K562 (cell line): Measurements from ENCODE around the gene COL8A2. TPM values are rescaled to one million over a fixed set of nuclear protein-coding genes. Genes with fewer than 3 reads are reported as not detected.

ENCODE experiments used
- ATAC-seq: fragments of 200-7000 bp; cut with Tn5 transposase; 3 replicates; pipeline ENCODE4 v1.9.1; 2020; ENCODE audit warnings: moderate library complexity
- BruUV-seq: library from RNA; stranded (reverse); fragments of 400-500 nt; replicated peaks from 2 replicates; lab custom pipeline; 2021; lab: Mats Ljungman, UMichigan
- CTCF ChIA-PET: fragments of 300-600 bp; formaldehyde crosslinking; extraction: SDS; loops from one replicate; lab custom pipeline; 2021; ENCODE audit warnings: low intra/inter-chr PET ratio; lab: Yijun Ruan, JAX
- POLR2A ChIA-PET: fragments of 300-600, 350-650 bp; sonication (Branson Sonifier 250); formaldehyde crosslinking; extraction: SDS; loops from one replicate; lab custom pipeline; 2021; ENCODE audit warnings: antibody characterized with exemption, inconsistent platforms; lab: Yijun Ruan, JAX
- DNase-seq, 4 experiments: peaks; one replicate each; pipeline versions ENCODE4 v3.0.0 to v3.0.0-alpha.2; 2011 to 2018; ENCODE audit warnings: low spot score in 3 of 4, mixed read lengths in 3 of 4; ENCODE audit errors: extremely low read depth in 1 of 4
- FAIRE-seq: peaks from 2 replicates; lab custom pipeline; 2011; peaks lifted over from hg19 to GRCh38; lab: Jason Lieb, UNC
- H2AFZ ChIP-seq: 2 replicates; pipeline ENCODE4 v1.6.0; 2011; ENCODE audit warnings: low read depth, low read length, control low read depth, inconsistent platforms
- H3K27ac ChIP-seq: fragments of 200-600 bp; 3 replicates; pipeline ENCODE4 v1.8.0; 2011; ENCODE audit warnings: low read depth, mild to moderate bottlenecking, control low read depth, inconsistent platforms, low read length, moderate library complexity, mixed read lengths; ENCODE audit errors: extremely low read depth
- H3K27me3 ChIP-seq, 2 experiments: fragments of 300-600 bp in 1 of 2; 2 replicates in 1 of 2; 3 replicates in 1 of 2; pipeline versions ENCODE4 v1.6.0 to v1.8.0; 2011; ENCODE audit warnings: inconsistent platforms in 2 of 2, low read length in 2 of 2, mild to moderate bottlenecking in 1 of 2, mixed read lengths in 1 of 2, moderate library complexity in 1 of 2; ENCODE audit not compliant: control insufficient read depth in 2 of 2, insufficient read depth in 2 of 2
- H3K36me3 ChIP-seq: fragments of 300-600 bp; 3 replicates; pipeline ENCODE4 v1.8.0; 2011; ENCODE audit warnings: mild to moderate bottlenecking, low read length, inconsistent platforms; ENCODE audit not compliant: control insufficient read depth, insufficient read depth
- H3K4me1 ChIP-seq, 2 experiments: fragments of 200-600 bp in 1 of 2; replicated peaks in 1 of 2; 2 replicates in 1 of 2; 3 replicates in 1 of 2; pipeline versions ENCODE4 v1.5.1 to v1.8.0; 2011; ENCODE audit warnings: inconsistent platforms in 2 of 2, low read length in 2 of 2, mild to moderate bottlenecking in 1 of 2, mixed read lengths in 1 of 2, moderate library complexity in 1 of 2; ENCODE audit not compliant: control insufficient read depth in 2 of 2, insufficient read depth in 2 of 2
- H3K4me2 ChIP-seq: 2 replicates; pipeline ENCODE4 v1.6.1; 2011; ENCODE audit warnings: low read length, control low read depth, inconsistent platforms, mixed read lengths; ENCODE audit not compliant: insufficient read depth
- H3K4me3 ChIP-seq: fragments of 200-600 bp; sonication (generic), shearing (Covaris generic); 2 replicates; pipeline ENCODE4 v1.5.1; 2016; ENCODE audit warnings: control low read depth, inconsistent platforms
- H3K79me2 ChIP-seq: fragments of 200-600 bp; 3 replicates; pipeline ENCODE4 v1.8.0; 2011; ENCODE audit warnings: low read length, inconsistent platforms; ENCODE audit not compliant: control insufficient read depth, insufficient read depth
- H3K9ac ChIP-seq, 2 experiments: 2 replicates each; pipeline versions ENCODE4 v1.6.0 to v1.6.1; 2011; ENCODE audit warnings: low read depth in 2 of 2, low read length in 2 of 2, control low read depth in 1 of 2, inconsistent platforms in 1 of 2, mild to moderate bottlenecking in 1 of 2, mixed read lengths in 1 of 2; ENCODE audit not compliant: insufficient read depth in 1 of 2
- H3K9me1 ChIP-seq: one replicate; pipeline ENCODE4 v1.6.0; 2011; ENCODE audit warnings: inconsistent platforms, mild to moderate bottlenecking, low read length, moderate library complexity; ENCODE audit not compliant: control insufficient read depth, insufficient read depth
- H3K9me3 ChIP-seq: replicated peaks from 2 replicates; pipeline ENCODE4 v1.5.1; 2011; ENCODE audit warnings: low read depth, low read length, inconsistent platforms; ENCODE audit not compliant: control insufficient read depth, insufficient read depth
- H4K20me1 ChIP-seq: replicated peaks from 2 replicates; pipeline ENCODE4 v1.6.1; 2011; ENCODE audit warnings: low read length, inconsistent platforms, mixed read lengths; ENCODE audit not compliant: control insufficient read depth, insufficient read depth
- GTF2F1 ChIP-seq: IDR thresholded peaks from 2 replicates; pipeline ENCODE4 v1.6.1; 2011; ENCODE audit warnings: low read depth, low read length, improper control_type of control experiment
- HDAC1 ChIP-seq, 2 experiments: fragments of 450-650 bp; IDR thresholded peaks; 2 replicates each; pipeline ENCODE4 v1.6.1; 2016 to 2017; ENCODE audit warnings: inconsistent platforms in 1 of 2, mild to moderate bottlenecking in 1 of 2, moderate library complexity in 1 of 2
- HDGF ChIP-seq: fragments of 450-650 bp; IDR thresholded peaks from 2 replicates; pipeline ENCODE4 v1.6.1; 2016
- MAX ChIP-seq: sonication (generic); formaldehyde crosslinking; IDR thresholded peaks from 2 replicates; pipeline ENCODE4 v1.9.0; 2022; ENCODE audit warnings: mild to moderate bottlenecking, missing genetic modification reagents
- MNT ChIP-seq, 2 experiments: fragments of 450-650 bp; conservative IDR thresholded peaks; 2 replicates each; pipeline ENCODE4 v1.6.1; 2017; ENCODE audit warnings: mild to moderate bottlenecking in 2 of 2, moderate library complexity in 2 of 2
- NCOA2 ChIP-seq, 2 experiments: fragments of 450-650 bp; IDR thresholded peaks; 2 replicates each; pipeline ENCODE4 v1.6.1; 2018; ENCODE audit warnings: mild to moderate bottlenecking in 2 of 2, moderate library complexity in 1 of 2; ENCODE audit not compliant: partially characterized antibody in 2 of 2
- USF1 ChIP-seq: sonication (generic); formaldehyde crosslinking; IDR thresholded peaks from 2 replicates; pipeline ENCODE4 v1.9.0; 2022; ENCODE audit warnings: mild to moderate bottlenecking, missing genetic modification reagents
- WGBS: fragments of 100-300 bp; shearing (Covaris generic); methylation state at CpG from one replicate; pipeline ENCODE4 v1.1.6; 2016; ENCODE audit warnings: low coverage, mixed read lengths; ENCODE audit not compliant: insufficient coverage; ENCODE audit errors: missing lambda C conversion rate; 5-methylcytosine and 5-hydroxymethylcytosine counted together
- in situ Hi-C: fragments of 300-500 bp; cut with MboI; formaldehyde crosslinking; loops from 4 replicates; pipeline ENCODE4 v1.15.0; 2018; ENCODE audit warnings: inconsistent platforms, mixed read lengths
- intact Hi-C: fragments of 100-400 bp; cut with micrococcal nuclease; formaldehyde crosslinking; loops from 2 replicates; pipeline ENCODE4 v1.14.2; 2022
- polyA plus RNA-seq, 8 experiments: library from polyadenylated mRNA; depleted of rRNA in 4 of 8; stranded (reverse) in 5 of 8; unstranded in 3 of 8; fragments of >200 nt; fragmentation: Nextera tagmentation in 2 of 8; fragmentation: Illumina TruSeq in 1 of 8; extraction: Ambion mirVana in 2 of 8; extraction: Trizol in 1 of 8; gene quantifications; 2 replicates each; pipeline versions ENCODE4 v1.2.1 to v1.2.3, GENCODE V29; 2011 to 2014; ENCODE audit warnings: inconsistent platforms in 1 of 8, missing spikeins in 1 of 8
- total RNA-seq, 7 experiments: library from RNA; depleted of rRNA in 6 of 7; stranded (reverse); fragments of >200 nt in 6 of 7; fragmentation: Illumina TruSeq in 2 of 7; extraction: Trizol in 2 of 7; gene quantifications; 2 replicates each; pipeline versions ENCODE4 v1.2.1 to v1.2.3, GENCODE V29; 2011 to 2021; ENCODE audit warnings: low replicate concordance in 1 of 7

COL8A2 gene
- total and polyA plus RNA-seq, 9 of the 15 experiments (the other 6 are each of a cell fraction or from before 2014, with no cell fraction given), result 0.03 to 0.14 (median 0.04) TPM; not detected in 5

- in situ Hi-C loops, result no loop called here
- intact Hi-C loops, result no loop called here
- Histone ChIP-seq H3K79me2 (no peaks in the 10 kb centered on the region), H3K4me3 (no peak overlapping the region), H3K27me3 (peaks cover 0 to 10% of the 10 kb centered on the region in 2 experiments; a peak in 1 of 5 replicates), H3K4me2 (no peak overlapping the region), H3K27ac (no peak overlapping the region), H4K20me1 (no peaks in the 10 kb centered on the region), H3K9me1 (no peaks in the 10 kb centered on the region), H2AFZ (peak overlapping the region; percentile 66), H3K4me1 (peaks cover 14 to 46% of the 10 kb centered on the region in 2 experiments), H3K9ac (peak overlapping the region; percentile 3 to 74; a peak in 2 of 4 replicates), H3K36me3 (no peaks in the 10 kb centered on the region), H3K9me3 (no peaks in the 10 kb centered on the region)
- no peak for DNase-seq
- whole genome bisulfite sequencing, result 28% methylated on average over 8 of the region's 8 CpGs
- ChIA-PET POLR2A (no interaction called here), CTCF (no interaction called here)
- peak; percentile 9 for ATAC-seq
- peak; percentile 40 for FAIRE-seq
- no TSS peak for BruUV-seq
- TF ChIP-seq HDAC1 (IDR thresholded peaks at IDR 0.05) (0 out of 4 replicates have a peak, but pooled peaks of 1 of the 2 experiments have one; percentile 40), HDGF (peak; percentile 32; the same call in 1 of the 2 replicates), USF1 (CRISPR knock-in tag) (peak; percentile 65), GTF2F1 (no peak), MNT (conservative IDR thresholded peaks at IDR 0.05) (peak in 1 of 2 experiments; percentile 42; a peak in 1 of 4 replicates), MAX (peak; percentile 72; the same call in 1 of the 2 replicates), NCOA2 (IDR thresholded peaks at IDR 0.05; ENCODE audit: partially characterized antibody in 2 of 2) (no peak)
These were observed 1.7 kb downstream of the COL8A2 start for GRCh38 chr1:36123356-36123755.
